MV-4-11 (cell line): ENCODE data around the gene PCYT1B.
A peak's percentile ranks its signal among the peaks of the same experiment; 100 is the strongest.
"Not testable (repeated sequence)": the region's sequence is repeated elsewhere in the genome, so short reads cannot be mapped to it uniquely, and the experiment has no call there.

ENCODE experiments used
- DNase-seq: peaks from one replicate; lab custom pipeline; 2025; lab: John Stamatoyannopoulos, UW

The PCYT1B gene

DNA sequence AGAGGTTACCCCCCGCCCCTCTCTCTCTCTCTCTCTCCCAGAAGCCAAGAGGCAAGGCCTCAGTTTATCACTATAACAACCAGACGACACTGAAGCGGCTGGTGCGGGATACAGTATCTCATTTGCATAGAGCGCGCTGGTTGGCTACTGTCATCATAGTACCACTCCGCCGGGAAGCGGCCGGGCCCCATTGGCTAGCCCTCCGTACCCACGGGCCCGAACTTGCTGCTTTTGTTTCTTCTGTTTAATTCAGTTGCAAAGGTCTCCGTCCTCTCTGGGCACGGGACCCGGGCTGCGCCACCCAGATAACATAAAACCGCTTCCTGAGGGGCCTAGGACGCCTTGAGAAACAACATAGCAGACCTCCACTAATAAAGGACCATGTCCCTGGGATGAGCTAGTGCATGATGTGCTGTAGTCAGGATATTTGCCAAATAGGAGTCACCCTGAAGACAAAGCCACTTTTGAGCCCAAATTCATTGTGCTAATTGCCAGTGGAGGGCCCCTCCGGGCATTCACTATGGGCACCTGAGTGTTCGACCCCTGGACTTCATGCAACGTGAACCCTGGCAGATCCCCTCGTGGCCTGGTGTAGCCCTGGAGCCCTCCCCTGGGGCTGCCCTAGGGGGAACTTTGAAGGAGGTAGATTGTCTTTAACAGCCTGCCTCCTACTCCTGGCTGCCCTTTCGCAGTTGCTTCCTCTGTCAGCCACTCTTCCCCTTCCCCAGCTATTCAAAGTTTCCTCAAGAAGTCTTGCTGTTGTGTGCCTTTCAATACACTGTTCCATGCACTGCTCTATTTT, at the start of gene PCYT1B:
Gene PCYT1B (minus strand): TSS at position 91 of the 802 bp plus-strand sequence. CDS start 242 bp downstream, outside the sequence.
- DNase-seq: peak; percentile 47

DNA sequence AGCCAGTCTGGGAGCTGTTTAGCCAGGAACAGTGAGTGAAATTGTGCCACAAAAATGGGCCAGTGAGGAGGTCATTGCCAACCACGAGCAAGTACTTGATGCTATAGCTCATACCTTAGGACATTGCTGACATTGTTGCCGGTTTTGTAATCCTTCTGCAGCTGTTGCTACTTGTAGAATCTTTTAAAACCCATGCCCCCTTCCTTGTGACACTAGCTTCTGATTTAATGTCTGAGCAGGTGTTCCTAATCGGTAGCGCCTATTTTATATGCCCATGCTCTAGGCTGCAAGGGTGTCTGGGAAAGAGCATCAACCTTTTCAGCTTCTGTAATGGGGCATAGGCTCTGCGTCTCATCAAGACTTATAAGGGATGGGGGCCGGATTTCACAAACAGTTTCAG, 49.1 kb upstream of the PCYT1B start:
- DNase-seq: no peak

DNA sequence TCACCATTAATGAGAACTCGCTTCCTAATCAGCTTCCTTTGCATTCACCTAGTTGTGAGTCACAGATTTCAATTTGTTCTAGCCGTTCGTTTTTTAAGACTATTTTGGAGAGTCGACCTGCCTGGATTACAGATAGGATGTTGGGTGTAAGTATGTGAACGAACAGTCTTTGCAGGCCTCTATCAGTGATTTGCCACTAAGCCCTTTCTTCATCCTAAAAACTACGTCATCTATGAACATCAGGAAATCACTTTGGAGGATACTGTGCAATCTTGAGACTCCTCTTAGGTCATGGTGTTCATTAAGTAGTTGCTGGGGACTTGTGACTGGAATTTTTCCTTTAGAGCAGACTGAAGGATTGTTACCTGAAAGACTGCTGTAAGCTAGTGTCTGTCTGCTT, 47.7 kb upstream of the PCYT1B start:
- no peak for DNase-seq

DNA sequence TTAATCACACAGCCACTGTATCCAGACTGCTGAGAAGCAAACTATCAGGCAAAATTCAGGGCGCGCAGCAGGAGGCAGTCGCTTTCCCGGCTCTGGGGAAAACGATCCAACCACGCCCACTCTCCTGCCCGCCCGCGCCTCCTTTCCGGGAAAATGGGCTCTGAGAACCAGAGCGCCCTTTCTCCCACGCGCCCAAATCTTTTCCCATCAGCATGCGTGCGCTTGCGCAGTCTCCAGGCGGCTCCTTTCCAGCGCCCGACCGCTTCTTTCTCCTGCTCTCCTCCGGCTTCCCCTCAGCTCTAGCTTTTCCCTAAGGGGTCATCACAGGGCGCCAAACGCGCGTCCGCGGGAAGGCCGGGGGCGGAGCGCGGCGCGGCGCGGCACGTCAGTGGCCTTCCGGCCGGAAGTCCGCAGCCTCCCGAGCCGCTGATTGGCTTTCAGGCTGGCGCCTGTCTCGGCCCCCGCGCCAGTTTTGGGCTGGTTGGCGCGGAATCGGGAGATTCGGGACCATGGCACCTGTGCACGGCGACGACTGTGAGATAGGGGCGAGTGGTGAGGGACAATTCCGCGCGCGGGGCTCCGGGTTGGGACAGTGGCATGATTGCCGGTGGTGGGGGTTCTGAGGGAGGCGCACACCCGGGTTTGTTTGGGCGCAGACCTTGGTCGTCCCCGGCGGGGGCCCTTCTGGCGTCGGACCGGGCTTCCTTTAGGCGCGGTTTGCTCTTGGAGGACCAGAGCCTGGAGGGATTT, 46.5 kb upstream of the PCYT1B start, which contains the start of gene POLA1:
Gene POLA1 (plus strand): TSS at position 466 of the 750 bp plus-strand sequence. CDS start 44 bp downstream, at position 510.
- DNase-seq: peak; percentile 92

DNA sequence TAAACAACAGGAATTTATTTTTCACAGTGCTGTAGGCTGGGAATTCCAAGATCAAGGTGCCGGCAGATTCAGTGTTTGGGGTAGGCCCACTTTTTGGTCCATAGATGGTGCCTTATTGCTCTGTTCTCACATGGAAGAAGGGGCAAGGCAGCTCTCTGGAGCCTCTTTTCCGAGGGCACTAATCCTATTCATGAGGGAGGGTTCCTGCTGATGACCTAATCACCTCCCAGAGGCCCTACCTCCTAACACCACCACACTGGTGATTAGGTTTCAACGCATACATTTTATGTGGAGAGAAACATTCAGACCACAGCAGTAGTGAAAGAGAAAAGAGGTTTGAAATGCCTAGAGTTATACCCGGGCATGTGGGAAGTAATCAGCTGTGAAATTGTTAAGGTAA, 45.2 kb upstream of the PCYT1B start:
- DNase-seq: no peak

DNA sequence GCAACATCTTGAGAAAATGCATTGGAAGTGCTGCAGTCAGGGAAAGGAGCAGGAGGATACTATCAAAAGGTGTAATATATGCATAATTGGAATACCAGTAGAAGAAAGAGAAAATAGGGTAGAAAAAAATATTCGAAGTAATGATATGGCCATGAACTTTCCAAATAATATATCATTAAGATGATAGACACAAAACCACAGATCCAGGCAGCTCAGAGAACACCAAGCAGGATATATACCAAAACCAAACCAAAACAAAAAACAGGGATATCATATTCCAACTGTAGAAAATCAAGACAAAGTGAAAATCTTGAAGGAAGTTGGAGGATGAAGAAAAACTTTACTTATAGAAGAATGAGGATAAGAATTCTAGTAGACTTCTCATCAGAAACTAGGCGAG, 36.9 kb upstream of the PCYT1B start:
- no peak for DNase-seq

DNA sequence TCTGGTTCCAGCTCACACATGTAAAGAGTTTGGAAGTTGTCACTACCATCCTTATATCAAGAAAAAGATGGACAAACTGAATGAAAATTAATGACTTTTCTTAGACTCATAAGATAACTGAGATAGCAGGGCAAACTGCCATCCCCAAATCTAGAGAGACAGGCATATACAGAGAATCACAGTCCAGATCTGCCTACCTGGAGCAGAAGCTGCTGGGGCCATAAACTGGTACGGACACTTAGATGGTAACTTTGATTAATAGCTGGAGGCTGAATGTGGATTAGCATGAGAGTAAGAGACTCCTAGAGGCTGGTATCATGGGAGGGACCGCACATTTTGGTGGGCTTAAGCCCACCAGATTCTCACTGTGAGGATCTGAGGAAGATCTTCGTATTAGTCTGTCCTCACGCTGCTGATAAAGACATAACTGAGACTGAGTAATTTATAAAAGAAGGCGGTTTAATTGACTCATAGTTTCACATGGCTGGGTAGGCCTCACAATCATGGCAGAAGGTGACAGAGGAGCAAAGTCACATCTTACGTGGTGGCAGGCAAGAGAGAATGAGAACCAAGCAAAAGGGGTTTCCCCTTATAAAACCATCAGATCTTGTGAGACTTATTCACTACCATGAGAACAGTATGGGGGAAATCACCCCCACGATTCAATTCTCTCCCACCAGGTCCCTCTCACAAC, 35.7 kb upstream of the PCYT1B start:
- no peak for DNase-seq

DNA sequence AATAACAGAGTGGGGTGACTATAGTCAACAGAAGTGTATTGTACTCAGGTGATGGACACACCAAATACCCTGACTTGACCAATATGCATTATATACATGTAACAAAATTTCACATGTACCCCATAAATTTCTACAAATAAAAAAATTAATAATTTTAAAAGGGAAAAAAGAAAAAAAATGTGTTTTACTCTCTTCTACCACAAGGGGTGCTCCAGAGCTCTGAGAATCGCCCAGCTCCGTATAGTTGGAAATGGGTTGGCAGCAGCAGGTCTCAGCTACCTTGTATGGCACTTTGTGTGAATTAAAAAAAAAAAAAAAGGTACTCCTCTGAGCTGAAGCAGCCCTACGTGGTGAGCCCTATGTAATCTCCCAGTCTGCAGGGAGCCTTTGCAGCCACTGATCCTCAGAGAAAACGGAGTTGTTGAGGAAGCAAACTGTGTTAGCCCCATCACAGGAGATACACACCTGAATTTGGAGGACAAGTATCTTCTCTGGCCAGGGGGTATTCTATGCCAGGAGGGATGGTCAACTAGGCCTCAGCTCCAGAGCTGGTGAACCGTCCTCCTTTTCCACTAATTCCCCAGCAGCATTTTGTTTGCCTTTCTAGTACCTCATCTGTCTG, 29.4 kb upstream of the PCYT1B start:
- no peak for DNase-seq

DNA sequence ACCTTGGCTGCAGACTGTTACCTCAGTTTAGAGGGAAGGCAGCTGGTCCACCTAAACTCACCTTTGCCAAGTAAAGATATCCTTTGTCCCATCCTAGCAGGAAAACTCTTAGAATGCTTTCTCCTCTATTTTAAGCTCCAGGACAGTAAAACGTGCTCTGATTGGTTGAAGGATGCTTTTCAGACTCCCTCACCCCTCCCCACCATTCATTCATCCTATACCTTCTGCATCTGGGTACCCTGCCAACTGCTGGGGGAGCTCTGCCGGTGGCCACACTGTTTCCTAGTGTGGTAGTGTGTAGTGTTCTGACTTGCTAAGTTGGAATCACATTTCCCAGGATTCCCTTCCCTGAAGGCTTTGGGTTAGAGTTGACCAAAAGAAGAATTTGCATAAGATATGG, 26.3 kb upstream of the PCYT1B start:
- no peak for DNase-seq

DNA sequence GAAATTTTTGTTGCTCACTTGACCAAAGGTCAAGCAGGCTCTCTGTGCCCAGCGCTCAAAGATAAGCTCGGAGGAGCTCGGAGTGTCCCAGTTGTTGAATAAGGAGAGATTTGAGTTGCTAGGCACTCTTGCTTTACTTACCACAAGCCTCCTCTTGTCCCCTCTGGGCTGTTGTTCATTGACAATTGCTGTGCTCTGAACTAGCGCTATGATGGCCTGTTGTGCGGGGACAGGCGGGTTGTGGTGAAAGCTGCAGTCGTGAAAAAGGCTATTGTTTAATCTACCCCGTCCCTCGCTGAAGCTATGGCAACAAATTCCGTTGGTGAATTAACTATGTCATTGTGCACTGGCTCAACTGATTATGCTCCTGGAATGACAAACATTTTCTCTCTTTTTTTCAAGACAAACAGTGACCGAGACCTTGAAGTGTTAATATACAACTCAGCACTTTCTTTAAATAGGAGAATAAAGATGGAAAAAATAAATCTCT, 25.6 kb upstream of the PCYT1B start:
- DNase-seq: no peak

DNA sequence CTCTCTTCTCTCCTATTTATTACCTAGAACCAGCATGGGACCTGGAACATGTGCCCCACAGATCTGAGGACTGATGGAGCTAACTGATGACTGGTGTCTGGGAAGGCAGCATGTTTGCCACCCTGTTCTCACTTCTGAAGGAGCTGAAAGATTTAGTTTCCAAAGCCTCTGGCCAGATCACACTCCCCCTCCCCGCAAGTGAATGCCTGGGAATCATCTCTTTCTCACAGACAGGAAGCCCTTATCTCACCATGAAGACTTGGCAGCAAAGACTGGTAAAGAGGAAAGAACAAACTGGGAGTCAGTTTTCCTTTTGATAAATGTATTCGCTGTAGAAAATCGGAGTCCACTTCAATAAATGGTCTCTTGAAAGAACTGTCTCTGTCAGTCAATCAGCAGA, 21.0 kb upstream of the PCYT1B start:
- DNase-seq: no peak

DNA sequence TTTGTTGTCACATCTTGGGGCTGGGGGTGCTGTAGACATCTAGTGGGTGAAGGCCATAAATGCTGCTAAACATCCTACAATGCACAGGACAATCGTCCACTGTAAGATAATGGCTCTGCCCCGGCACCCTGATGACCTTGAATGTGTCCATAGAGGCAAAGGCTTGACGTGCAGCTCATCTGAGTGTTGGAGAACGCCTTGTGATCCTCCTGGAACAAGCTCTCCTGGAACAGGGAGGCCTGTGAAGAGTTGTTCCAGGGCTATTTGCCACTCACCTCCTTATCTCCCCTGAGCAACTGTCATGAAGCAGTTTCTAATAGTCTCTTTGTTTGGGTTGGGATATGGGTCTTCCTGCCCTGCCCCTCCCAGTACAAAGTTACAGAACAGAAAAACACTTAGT, 15.2 kb upstream of the PCYT1B start:
- no peak for DNase-seq

DNA sequence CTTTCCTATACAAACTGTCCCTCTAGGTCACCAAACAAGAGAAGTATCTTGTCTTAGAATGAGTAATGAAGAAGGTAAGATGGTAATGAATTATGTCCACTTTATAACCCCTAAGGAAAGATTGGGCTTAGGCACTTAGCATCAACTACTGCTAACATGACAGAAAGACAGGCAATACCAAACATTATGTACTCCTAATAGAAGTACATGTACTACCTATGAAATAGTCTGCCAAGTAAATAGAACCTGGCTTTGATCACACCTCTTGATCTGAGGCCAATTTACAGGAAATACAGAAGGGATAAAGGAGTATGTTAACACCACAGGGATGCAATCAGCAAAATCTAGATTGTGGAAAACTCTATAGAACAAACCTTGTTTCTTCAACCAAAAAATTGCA, 14.1 kb upstream of the PCYT1B start:
- DNase-seq: no peak

DNA sequence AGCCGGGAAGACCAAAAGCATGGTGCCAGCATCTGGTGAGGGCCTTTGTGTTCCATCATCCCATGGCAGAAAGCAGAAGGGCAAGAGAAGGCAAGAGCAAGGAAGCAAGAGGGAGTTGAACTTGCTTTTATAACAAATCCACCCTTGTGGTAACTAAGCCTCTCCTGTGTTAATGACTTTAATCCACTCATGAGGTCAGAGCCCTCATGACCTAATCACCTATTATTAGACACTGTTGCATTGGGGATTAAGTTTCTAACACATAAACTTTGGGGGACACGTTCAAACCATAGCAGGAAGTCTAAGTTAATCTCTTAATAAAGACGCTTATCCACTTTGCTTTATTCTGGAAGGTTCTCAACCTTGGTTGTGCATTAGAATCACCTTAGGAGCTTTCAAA, 12.5 kb upstream of the PCYT1B start:
- DNase-seq: no peak

DNA sequence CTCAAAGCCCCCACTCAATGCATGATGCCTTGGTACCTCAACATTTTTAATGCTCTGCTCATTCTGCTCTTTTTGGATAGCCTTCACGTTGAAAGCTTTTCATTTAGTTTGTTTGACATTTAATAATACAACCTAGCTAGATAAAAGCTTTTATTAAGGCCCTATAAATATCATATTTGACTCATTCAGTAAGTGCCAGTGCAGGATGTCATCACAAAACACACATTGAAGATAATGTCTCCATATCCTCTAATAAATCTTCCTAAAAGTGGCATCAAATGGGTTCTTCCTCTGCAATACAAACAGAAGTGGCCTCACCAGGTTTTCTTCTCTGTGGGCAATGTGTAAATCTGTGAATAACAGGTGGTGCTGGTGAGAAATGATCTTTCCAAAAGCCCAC, 12.0 kb upstream of the PCYT1B start:
- DNase-seq: no peak

DNA sequence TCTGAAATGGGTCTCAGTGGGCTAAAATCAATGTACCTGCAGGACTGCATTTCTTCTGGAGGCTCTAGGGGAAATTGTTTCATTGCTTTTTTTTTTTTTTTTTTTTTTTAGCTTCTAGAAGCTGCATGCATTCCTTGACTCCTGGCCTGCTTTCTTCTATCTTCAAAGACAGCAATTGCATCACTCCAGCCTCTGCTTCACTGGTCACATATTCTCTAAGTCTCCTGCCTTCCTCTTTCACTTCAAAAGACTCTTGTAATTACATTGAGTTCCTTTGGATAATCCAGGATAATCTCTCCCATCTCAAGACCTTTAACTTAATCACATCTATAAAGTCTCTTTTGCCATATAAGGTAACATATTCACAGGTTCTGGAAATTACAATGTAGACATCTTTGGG, 11.3 kb upstream of the PCYT1B start:
- peak; percentile 31 for DNase-seq

DNA sequence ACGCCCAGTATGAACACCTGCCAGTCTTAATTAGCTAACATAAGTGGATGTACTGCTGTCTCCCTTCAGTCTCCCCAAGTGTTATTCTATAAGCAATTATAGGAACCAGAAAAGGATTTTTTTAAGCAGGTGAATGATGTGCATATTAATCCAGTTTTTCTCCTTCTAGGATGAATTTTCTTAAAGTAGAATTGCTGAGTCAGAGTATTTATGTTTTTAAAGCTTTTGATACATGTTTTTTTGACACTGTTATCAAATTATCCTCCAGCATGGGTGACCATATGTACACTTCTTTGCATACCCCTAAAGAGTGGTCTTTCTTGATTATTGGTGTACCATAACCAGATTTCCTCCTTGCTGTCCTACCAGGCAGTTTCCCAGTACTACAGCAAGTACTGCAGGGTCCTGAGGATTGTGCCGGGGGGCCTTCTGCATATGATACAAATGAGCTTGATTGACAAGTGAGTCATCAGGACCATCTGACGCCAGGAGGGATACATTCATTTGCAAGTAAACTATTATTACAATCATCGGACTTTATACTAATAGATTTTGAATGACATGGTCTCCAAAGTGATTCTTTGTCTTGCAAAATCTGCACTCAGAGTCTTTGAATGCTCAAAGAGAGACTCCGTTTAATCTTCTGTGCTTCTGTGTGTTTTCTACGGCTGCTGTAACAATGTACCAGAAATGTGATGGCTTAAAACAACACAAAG, 10.7 kb upstream of the PCYT1B start:
- DNase-seq: no peak

DNA sequence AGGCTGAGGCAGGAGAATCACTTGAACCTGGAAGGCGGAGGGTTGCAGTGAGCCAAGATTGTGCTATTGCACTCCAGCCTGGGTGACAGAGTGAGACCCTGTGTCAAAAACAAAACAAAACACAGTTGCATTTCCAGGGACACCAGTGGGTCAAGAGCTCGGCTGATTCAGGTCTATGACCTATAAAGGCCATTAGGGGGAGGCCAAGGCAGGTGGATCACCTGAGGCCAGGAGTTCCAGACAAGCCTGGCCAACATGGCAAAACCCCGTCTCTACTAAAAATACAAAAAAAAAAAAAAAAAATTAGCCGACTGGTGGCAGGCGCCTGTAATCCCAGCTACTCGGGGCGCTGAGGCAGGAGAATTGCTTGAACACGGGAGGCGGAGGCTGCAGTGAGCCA, 8.5 kb upstream of the PCYT1B start:
- DNase-seq: not testable (repeated sequence)

DNA sequence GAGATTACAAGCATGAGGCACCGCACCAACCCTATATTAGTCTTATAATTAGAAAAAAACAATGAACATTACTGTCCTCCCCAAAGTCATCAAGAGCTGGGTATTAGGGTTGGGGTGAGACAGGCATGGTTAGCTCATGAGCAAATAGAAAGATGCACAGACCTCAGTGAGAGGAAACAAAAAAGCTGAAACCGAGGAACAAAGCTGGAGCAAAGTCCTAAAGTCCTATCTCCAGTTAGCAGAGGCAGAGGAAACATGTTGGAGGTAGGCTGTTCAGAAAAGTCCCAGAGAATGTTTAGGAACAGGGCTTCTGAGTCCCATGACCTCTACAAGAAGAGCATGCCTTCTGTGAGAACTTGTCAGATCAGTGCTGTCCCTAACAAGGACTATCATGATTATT, 4.6 kb upstream of the PCYT1B start:
- DNase-seq: no peak

DNA sequence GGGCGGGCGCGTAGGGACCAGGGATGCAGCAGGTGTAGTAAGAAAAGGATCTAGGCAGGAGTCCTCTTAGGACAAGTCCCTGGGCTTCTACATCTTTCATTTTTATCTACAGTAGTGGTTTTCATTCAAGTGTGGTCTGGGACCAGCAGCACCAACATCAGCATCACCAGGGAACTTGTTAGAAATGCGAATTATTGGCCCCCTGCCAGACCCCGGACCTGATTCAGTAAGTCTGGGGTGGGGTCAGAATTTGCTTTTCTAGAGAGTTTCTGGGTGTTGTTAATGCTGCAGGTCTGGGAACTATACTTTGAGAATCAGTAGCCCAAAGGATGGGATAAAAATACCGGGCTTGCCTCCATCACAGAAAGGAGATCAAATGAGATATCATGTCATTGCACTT, 1.3 kb upstream of the PCYT1B start:
- no peak for DNase-seq

DNA sequence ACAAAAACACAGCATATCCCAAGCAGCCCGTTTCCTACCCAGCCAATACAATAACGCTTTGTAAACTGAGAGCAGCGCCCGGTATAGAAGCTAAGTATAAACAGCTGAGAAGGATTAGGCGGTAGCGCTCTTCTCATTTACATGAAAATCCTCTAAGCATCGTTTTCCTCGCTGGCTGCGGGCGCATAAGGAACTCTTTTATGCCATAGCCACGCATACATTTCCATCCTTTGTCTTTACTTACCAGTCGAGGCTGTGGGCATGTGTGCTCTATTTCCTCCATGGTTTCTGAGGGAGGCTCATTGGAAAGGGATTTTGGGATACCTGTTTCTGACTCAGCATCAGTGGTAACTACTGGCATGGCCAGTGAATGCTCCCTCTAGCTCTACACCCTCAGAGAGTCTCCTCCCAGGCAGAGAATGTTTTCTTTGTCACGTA, 383 bp downstream of the PCYT1B start:
- no peak for DNase-seq
